ENCODE data around the gene SLC5A3. TPM values are rescaled to one million over a fixed set of nuclear protein-coding genes. Genes with fewer than 3 reads are reported as not detected.

The SLC5A3 gene
- total and polyA plus RNA-seq, 2 of the 8 experiments (the other 6 are each of a cell fraction or from before 2014, with no cell fraction given) = 4.0 to 19.4 TPM

DNA sequence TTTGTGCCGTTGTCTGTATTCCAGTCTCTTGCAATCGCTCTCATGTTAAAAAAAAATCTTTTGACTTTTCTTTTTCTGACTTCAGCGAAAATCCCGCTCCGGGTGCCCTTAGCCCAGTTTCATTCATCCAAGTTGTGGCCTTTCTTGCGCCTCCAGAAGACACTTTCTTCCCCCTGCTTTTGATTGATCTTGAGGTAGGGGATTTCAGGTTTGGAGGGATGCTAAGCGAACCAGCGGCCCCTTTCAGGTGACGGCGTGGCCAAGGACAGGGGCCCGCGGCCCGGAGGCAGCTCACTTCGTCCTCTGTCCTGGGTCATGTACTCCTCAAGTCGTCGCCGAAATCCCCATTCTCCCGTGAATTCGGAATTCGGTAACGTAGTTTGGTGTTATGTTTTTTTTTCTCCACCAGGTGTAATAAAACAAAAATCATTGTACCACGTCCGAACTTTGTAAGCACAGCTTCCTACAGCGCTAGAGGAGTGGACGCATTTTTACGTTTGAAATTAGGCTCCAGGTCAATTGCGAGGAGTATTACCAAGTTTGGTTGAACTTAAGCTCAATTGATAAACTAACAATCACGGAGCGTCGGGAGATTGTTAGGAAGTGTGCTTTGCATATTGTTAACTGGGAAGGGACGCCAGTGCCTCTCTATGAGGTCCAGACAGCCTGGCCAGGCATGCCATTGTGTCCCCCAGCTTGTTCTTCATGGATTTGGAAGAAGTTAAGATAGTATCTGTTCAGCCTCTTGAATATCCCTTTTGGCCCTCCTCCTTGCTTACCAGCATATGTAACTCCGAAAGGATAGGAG lies 1.1 kb downstream of the SLC5A3 start:
- peaks cover 0 to 4% (median 0%) of the 10 kb centered on the region in 4 experiments; a peak in 2 of 8 replicates for H3K36me3 ChIP-seq (ENCODE audit: control insufficient read depth in 2 of 4, insufficient read depth in 4 of 4, low read length in 3 of 4)
- no peak overlapping the region; the same call in 1 of the 2 replicates for H3K18ac ChIP-seq (ENCODE audit: extremely low read depth, low read length)
- H4K8ac ChIP-seq (ENCODE audit: extremely low read depth, insufficient read depth, low read length) = no peak overlapping the region
- peak overlapping the region; percentile 56 to 95 (median 74) for H3K9ac ChIP-seq (replicated peaks in 1 of 4; ENCODE audit: extremely low read depth in 1 of 4, low read depth in 3 of 4, low read length in 3 of 4)
- no peaks in the 10 kb centered on the region for H3K9me3 ChIP-seq (ENCODE audit: insufficient read depth in 2 of 2, low read depth in 1 of 2, low read length in 1 of 2)
- H3K4me3 ChIP-seq (ENCODE audit: extremely low read depth in 1 of 4, insufficient read depth in 2 of 4, low read depth in 3 of 4, low read length in 4 of 4) = peak overlapping the region; percentile 67 to 92 (median 76)
- no peak overlapping the region; the same call in 1 of the 2 replicates for H2BK12ac ChIP-seq (ENCODE audit: low read depth, low read length)
- CTCF ChIA-PET (ENCODE audit: partially characterized antibody) = interaction anchor here (0.6 to 2.3 kb wide), 12 partner anchors 18 to 280 kb away, joined by 3 to 17 read pairs (median 4); no protein-coding TSS in a partner anchor
- WGBS, 2 experiments (ENCODE audit: extremely low coverage in 1 of 2, insufficient coverage in 1 of 2, insufficient read length in 1 of 2, insufficient replicate concordance in 2 of 2, low coverage in 1 of 2, low lambda C conversion rate in 2 of 2, missing lambda C conversion rate in 1 of 2) = 6% methylated on average over 30 of the region's 32 CpGs; no CpG with 5 or more reads in 1 of the 2 experiments
- no peak overlapping the region for H3K14ac ChIP-seq (ENCODE audit: insufficient read length)
- peak overlapping the region; percentile 2 for H3K56ac ChIP-seq (replicated peaks; ENCODE audit: insufficient read length, low read depth, low read length)
- no peak overlapping the region for H3K4ac ChIP-seq (replicated peaks; ENCODE audit: insufficient read length, low read depth, low read length)
- no peak overlapping the region; the same call in 1 of the 2 replicates for H2BK5ac ChIP-seq (ENCODE audit: low read depth, low read length)
- H2BK20ac ChIP-seq (ENCODE audit: low read length) = no peak overlapping the region
- H3K4me2 ChIP-seq (ENCODE audit: insufficient read depth in 1 of 2, low read depth in 2 of 2, low read length in 2 of 2) = peak overlapping the region; percentile 75 to 96
- peaks cover 0 to 53% of the 10 kb centered on the region in 2 experiments; a peak in 3 of 4 replicates for H3K79me2 ChIP-seq (ENCODE audit: control insufficient read depth in 1 of 2, insufficient read depth in 2 of 2, low read length in 2 of 2)
- no peak overlapping the region for H3K23ac ChIP-seq (ENCODE audit: insufficient read length)
- H4K91ac ChIP-seq (replicated peaks; ENCODE audit: insufficient read length, low read length) = no peak overlapping the region
- POLR2A ChIA-PET (ENCODE audit: partially characterized antibody) = interaction anchor here (0.7 to 2.6 kb wide), 29 partner anchors 9 to 273 kb away, joined by 3 to 19 read pairs (median 4); no protein-coding TSS in a partner anchor
- no peak overlapping the region for H2BK15ac ChIP-seq (ENCODE audit: low read length)
- H2AFZ ChIP-seq (ENCODE audit: low read length) = no peak overlapping the region
- no peak overlapping the region for H3K27ac ChIP-seq (ENCODE audit: low read depth, low read length)
- no peaks in the 10 kb centered on the region; the same call in 1 of the 2 replicates for H3K79me1 ChIP-seq (ENCODE audit: low read depth, low read length)
- FAIRE-seq = no peak
- no peak overlapping the region for H2BK120ac ChIP-seq (replicated peaks; ENCODE audit: low read depth, low read length)
- DNase-seq (ENCODE audit: low read depth in 1 of 2, low spot score in 2 of 2) = peak in 1 of 2 experiments; percentile 58
- peaks cover 12% of the 10 kb centered on the region; the same call in 1 of the 2 replicates for H3K23me2 ChIP-seq (ENCODE audit: low read depth, low read length)
- no peak overlapping the region for H2AK5ac ChIP-seq (ENCODE audit: low read depth, low read length)
- no peaks in the 10 kb centered on the region; a peak in 2 of 7 replicates for H3K27me3 ChIP-seq (replicated peaks in 1 of 4; ENCODE audit: control insufficient read depth in 3 of 4, extremely low read depth in 1 of 4, insufficient read depth in 3 of 4, low read length in 3 of 4)
- H3K4me1 ChIP-seq (replicated peaks in 1 of 4; ENCODE audit: control insufficient read depth in 3 of 4, insufficient read depth in 4 of 4, low read length in 3 of 4) = peaks cover 0 to 11% (median 3%) of the 10 kb centered on the region in 4 experiments; a peak in 6 of 7 replicates
- peaks cover 9 to 20% of the 10 kb centered on the region in 2 experiments for H4K20me1 ChIP-seq (replicated peaks in 1 of 2; ENCODE audit: control insufficient read depth in 1 of 2, insufficient read depth in 2 of 2, low read length in 2 of 2)
- no peak overlapping the region for H4K5ac ChIP-seq (ENCODE audit: insufficient read length, low read depth, low read length)
- TF ChIP-seq SIRT6 (IDR thresholded peaks at IDR 0.05; ENCODE audit: low read length) (no peak), CREB1 (IDR thresholded peaks at IDR 0.05) (no peak), RAD21 (IDR thresholded peaks at IDR 0.05 in 1 of 2, conservative IDR thresholded peaks at IDR 0.05 in 1 of 2; ENCODE audit: low read depth in 2 of 2, low read length in 2 of 2) (no peak), RNF2 (IDR thresholded peaks at IDR 0.05; ENCODE audit: borderline replicate concordance, low read depth, low read length, missing control alignments, poor library complexity, severe bottlenecking) (no peak), BCL11A (IDR thresholded peaks at IDR 0.05; ENCODE audit: low read depth in 2 of 2, low read length in 2 of 2) (no peak), SUZ12 (IDR thresholded peaks at IDR 0.05; ENCODE audit: low read length) (no peak), POLR2A (IDR thresholded peaks at IDR 0.05; ENCODE audit: control extremely low read depth in 1 of 2, low read depth in 2 of 2, low read length in 2 of 2) (no peak), NRF1 (IDR thresholded peaks at IDR 0.05; ENCODE audit: low read depth, low read length) (no peak), PHF8 (conservative IDR thresholded peaks at IDR 0.05; ENCODE audit: low read depth, low read length) (no peak), SAP30 (IDR thresholded peaks at IDR 0.05; ENCODE audit: insufficient read depth, insufficient replicate concordance, low read length) (peak; percentile 36), EZH2 (IDR thresholded peaks at IDR 0.05; ENCODE audit: low read depth, low read length, severe bottlenecking) (peak; percentile 30)
